ENCODE results near the gene ATXN1. TPM values are rescaled to one million over a fixed set of nuclear protein-coding genes. Genes with fewer than 3 reads are reported as not detected.

ATXN1 gene
- total RNA-seq, 1 experiment from 2014 or later = 8.1 TPM

- Mint-ChIP-seq H3K9me3 (no peaks in the 10 kb centered on the region), H3K4me3 (no peak overlapping the region), H3K27ac (no peak overlapping the region), H3K27me3 (ENCODE audit: low read depth) (no peaks in the 10 kb centered on the region), H3K4me1 (peaks cover 10% of the 10 kb centered on the region), H3K36me3 (no peaks in the 10 kb centered on the region)
- ChIA-PET POLR2A (no interaction called here), CTCF (interaction anchor here (1.0 to 1.8 kb wide), 3 partner anchors 15 to 416 kb away, joined by 4 to 7 read pairs (median 4); no protein-coding TSS in a partner anchor)
- DNase-seq (ENCODE audit: low spot score) = no peak
- TF ChIP-seq ZNF425 (CRISPR knock-in tag; conservative IDR thresholded peaks at IDR 0.05) (no peak), AR (CRISPR knock-in tag; IDR thresholded peaks at IDR 0.05) (no peak), HMGXB4 (CRISPR knock-in tag; IDR thresholded peaks at IDR 0.05) (no peak), TEAD1 (CRISPR knock-in tag; IDR thresholded peaks at IDR 0.05) (no peak)
- ATAC-seq = no peak
Observed at GRCh38 chr6:16346831-16347230, 414.4 kb downstream of the ATXN1 start.

- ATAC-seq = peak; percentile 75
- peaks cover 5% of the 10 kb centered on the region for H3K9me3 Mint-ChIP-seq
- CTCF ChIA-PET = interaction anchor here (0.9 to 1.6 kb wide), 2 partner anchors 12 to 13 kb away, joined by 3 to 5 read pairs; no protein-coding TSS in a partner anchor
- POLR2A ChIA-PET = interaction anchor here (0.5 kb wide), 1 partner anchor 66 kb away, joined by 3 read pairs; no protein-coding TSS in a partner anchor
- no peaks in the 10 kb centered on the region for H3K27me3 Mint-ChIP-seq (ENCODE audit: low read depth)
- DNase-seq (ENCODE audit: low spot score) = no peak
- peaks cover 10% of the 10 kb centered on the region for H3K4me1 Mint-ChIP-seq
- TF ChIP-seq ZMAT4 (CRISPR knock-in tag; IDR thresholded peaks at IDR 0.05) (no peak), MAX (CRISPR knock-in tag; IDR thresholded peaks at IDR 0.05) (no peak), IRF2 (CRISPR knock-in tag; IDR thresholded peaks at IDR 0.05; ENCODE audit: borderline replicate concordance, low read depth) (no peak), HMGA2 (CRISPR knock-in tag; IDR thresholded peaks at IDR 0.05) (no peak), TEAD4 (CRISPR knock-in tag; IDR thresholded peaks at IDR 0.05) (no peak), NR3C1 (CRISPR knock-in tag; conservative IDR thresholded peaks at IDR 0.05; ENCODE audit: low read depth) (no peak)
- H3K27ac Mint-ChIP-seq = peak overlapping the region; percentile 38; the same call in 1 of the 2 replicates
- H3K36me3 Mint-ChIP-seq = no peaks in the 10 kb centered on the region
- H3K4me3 Mint-ChIP-seq = no peak overlapping the region
Observed at GRCh38 chr6:16345449-16346330, 415.6 kb downstream of the ATXN1 start.

GRCh38 chr6:16344756-16345155, 416.5 kb downstream of the ATXN1 start:
- Mint-ChIP-seq H3K9me3 (peaks cover 14% of the 10 kb centered on the region), H3K27ac (no peak overlapping the region), H3K4me3 (no peak overlapping the region), H3K36me3 (no peaks in the 10 kb centered on the region), H3K4me1 (peaks cover 10% of the 10 kb centered on the region), H3K27me3 (ENCODE audit: low read depth) (no peaks in the 10 kb centered on the region)
- CTCF ChIA-PET = interaction anchor here (1.6 to 2.4 kb wide), 2 partner anchors 13 kb away, joined by 3 to 7 read pairs; no protein-coding TSS in a partner anchor
- no peak for DNase-seq (ENCODE audit: low spot score)
- ATAC-seq = no peak
- POLR2A ChIA-PET = no interaction called here
- TF ChIP-seq ZNF396 (CRISPR knock-in tag; IDR thresholded peaks at IDR 0.05; ENCODE audit: borderline replicate concordance) (no peak), PRDM15 (CRISPR knock-in tag; IDR thresholded peaks at IDR 0.05) (no peak), ZMAT4 (CRISPR knock-in tag; IDR thresholded peaks at IDR 0.05) (no peak), ELF4 (CRISPR knock-in tag; IDR thresholded peaks at IDR 0.05; ENCODE audit: low read depth) (no peak), ZNF138 (CRISPR knock-in tag; conservative IDR thresholded peaks at IDR 0.05) (no peak), ZNF263 (CRISPR knock-in tag; IDR thresholded peaks at IDR 0.05; ENCODE audit: low read depth) (no peak), NFATC4 (CRISPR knock-in tag; IDR thresholded peaks at IDR 0.05) (no peak), ZNF423 (CRISPR knock-in tag; IDR thresholded peaks at IDR 0.05) (no peak), TEAD1 (CRISPR knock-in tag; IDR thresholded peaks at IDR 0.05) (no peak), RORB (CRISPR knock-in tag; IDR thresholded peaks at IDR 0.05) (no peak), FOXK1 (CRISPR knock-in tag; IDR thresholded peaks at IDR 0.05) (no peak)

Data from WTC11 (cell line).